Stomach (tissue), 9 donors: ENCODE measurements around the gene SSTR1. TPM values are rescaled to one million over a fixed set of nuclear protein-coding genes. Genes with fewer than 3 reads are reported as not detected.

ENCODE experiments used
- DNase-seq, 2 donors: peaks; one replicate each; pipeline versions ENCODE4 v3.0.0 to v3.0.0-alpha.2; 2013 to 2019
- H3K27ac ChIP-seq, 5 donors: fragments of 200-600 bp in 4 of 5; sonication (generic) in 4 of 5; one replicate each; pipeline ENCODE4 v1.5.1; 2013 to 2019; ENCODE audit warnings: mild to moderate bottlenecking in 1 of 5, moderate library complexity in 1 of 5
- H3K27me3 ChIP-seq, 3 donors: fragments of 200-600 bp; sonication (generic); one replicate each; pipeline ENCODE4 v1.5.1; 2017 to 2019; ENCODE audit warnings: mixed run types in 1 of 3
- H3K36me3 ChIP-seq, 4 donors: fragments of 200-600 bp; sonication (generic); 1 replicate in 3 of 4; 2 replicates in 1 of 4; pipeline ENCODE4 v1.5.1; 2016 to 2019
- H3K4me1 ChIP-seq, 4 donors: fragments of 200-600 bp; sonication (generic); one replicate each; pipeline ENCODE4 v1.5.1; 2016 to 2019
- H3K4me3 ChIP-seq, 4 donors: fragments of 200-600 bp; sonication (generic) in 3 of 4; one replicate each; pipeline ENCODE4 v1.5.1; 2016 to 2019; ENCODE audit warnings: mild to moderate bottlenecking in 1 of 4
- H3K9me3 ChIP-seq, 4 donors: fragments of 200-600 bp; sonication (generic); one replicate each; pipeline ENCODE4 v1.5.1; 2016 to 2019
- CTCF ChIP-seq, 7 experiments: fragments of 450-650 bp in 4 of 7; fragments of 200-600 bp in 3 of 7; sonication (generic) in 3 of 7; IDR thresholded peaks; one replicate each; pipeline ENCODE4 v1.5.1; 2016 to 2019; ENCODE audit warnings: antibody characterized with exemption in 7 of 7, control low read depth in 2 of 7, mild to moderate bottlenecking in 1 of 7
- EP300 ChIP-seq: sonication (generic); formaldehyde crosslinking; IDR thresholded peaks from one replicate; pipeline ENCODE4 v1.6.1; 2017; ENCODE audit warnings: antibody characterized with exemption
- POLR2A ChIP-seq, 4 donors: fragments of 450-650 bp; IDR thresholded peaks; one replicate each; pipeline ENCODE4 v1.6.1; 2016; ENCODE audit warnings: antibody characterized with exemption in 4 of 4, control low read depth in 2 of 4, mild to moderate bottlenecking in 1 of 4, moderate library complexity in 1 of 4
- POLR2AphosphoS5 ChIP-seq, 3 donors: sonication (generic); formaldehyde crosslinking; IDR thresholded peaks; one replicate each; pipeline ENCODE4 v1.6.1; 2016; ENCODE audit warnings: antibody characterized with exemption in 3 of 3
- WGBS, 5 donors: extraction: QIAGEN DNeasy Blood & Tissue Kit in 3 of 5; methylation state at CpG; one replicate each; pipeline versions ENCODE4 v1.1.5 to v1.1.7; 2013 to 2018; 5-methylcytosine and 5-hydroxymethylcytosine counted together
- intact Hi-C: fragments of 100-400 bp; cut with DNase I; formaldehyde crosslinking; loops from one replicate; pipeline ENCODE4 v1.15.1; 2023; ENCODE audit warnings: low total_unique reads
- polyA plus RNA-seq, 3 donors: library from polyadenylated mRNA; stranded (reverse); fragments of 200-250 nt; gene quantifications; one replicate each; pipeline ENCODE4 v1.2.3, GENCODE V29; 2013
- total RNA-seq, 5 donors: library from RNA; depleted of rRNA; stranded (reverse); fragments of >200 nt; gene quantifications; one replicate each; pipeline versions ENCODE4 v1.1.0 to v1.2.3, GENCODE V29; 2014 to 2016
- donor health status: healthy with polysubstance abuse.
- donor health status: Bipolar disorder and iron deficiency.
- donor health status: healthy.

Gene SSTR1
- total and polyA plus RNA-seq, 8 donors: 1.1 to 26.1 (median 12.7) TPM

DNA sequence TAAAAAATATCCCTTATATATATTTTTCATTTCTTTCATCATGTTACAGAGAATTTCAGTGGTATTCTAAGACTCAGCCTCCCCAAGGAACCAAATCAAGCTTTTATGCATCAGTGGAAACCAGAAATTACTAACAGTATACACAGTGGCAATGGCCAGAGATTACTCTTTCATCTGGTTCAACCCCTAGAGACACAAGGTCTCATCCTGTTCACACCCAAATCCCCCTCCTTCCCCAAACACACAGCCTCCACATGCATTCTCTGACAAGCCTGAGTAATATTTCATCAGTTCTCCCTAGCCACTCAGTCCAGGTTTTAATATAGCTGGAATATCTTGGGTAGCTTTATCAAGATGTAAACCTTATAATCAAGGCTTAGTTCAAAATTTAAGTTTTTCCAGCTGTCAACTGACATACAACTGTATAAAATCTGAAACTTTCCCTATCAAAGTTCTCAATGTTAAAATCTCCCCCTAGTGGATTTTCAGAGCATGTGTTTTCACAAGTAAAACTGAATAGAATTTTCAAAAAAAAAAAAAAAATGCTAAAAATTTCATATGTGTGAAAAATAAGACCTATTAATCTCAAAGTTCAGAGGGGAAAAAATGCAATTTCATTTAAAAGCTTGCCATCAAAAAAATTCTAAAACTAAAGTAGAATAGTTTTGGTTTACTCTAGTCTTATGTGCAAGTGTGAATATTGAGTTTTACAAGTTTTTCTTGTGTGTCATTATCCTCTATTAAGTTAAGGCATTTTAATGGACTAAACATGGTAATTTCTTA is 10.5 kb upstream of the SSTR1 start:
- no peaks in the 10 kb centered on the region for H3K27me3 ChIP-seq
- intact Hi-C loops: no loop called here
- H3K4me3 ChIP-seq: no peak overlapping the region
- no peaks in the 10 kb centered on the region for H3K36me3 ChIP-seq
- no peaks in the 10 kb centered on the region for H3K4me1 ChIP-seq
- H3K27ac ChIP-seq: no peak overlapping the region
- no peak for DNase-seq
- TF ChIP-seq CTCF (IDR thresholded peaks at IDR 0.05) (peak in 4 of 7 experiments; percentile 31 to 63 (median 51)), POLR2AphosphoS5 (IDR thresholded peaks at IDR 0.05) (no peak)
- H3K9me3 ChIP-seq: no peaks in the 10 kb centered on the region

- Histone ChIP-seq H3K27ac (no peak overlapping the region), H3K27me3 (no peaks in the 10 kb centered on the region), H3K4me3 (no peak overlapping the region), H3K36me3 (no peaks in the 10 kb centered on the region), H3K9me3 (no peaks in the 10 kb centered on the region), H3K4me1 (no peaks in the 10 kb centered on the region)
- TF ChIP-seq POLR2A (IDR thresholded peaks at IDR 0.05) (no peak), CTCF (IDR thresholded peaks at IDR 0.05) (no peak), EP300 (no peak), POLR2AphosphoS5 (IDR thresholded peaks at IDR 0.05) (no peak)
- 90 to 98% (median 94%) methylated on average over 2 of the region's 2 CpGs for WGBS, 5 donors
- intact Hi-C loops: no loop called here
- no peak for DNase-seq
These were observed 9.8 kb upstream of the SSTR1 start for GRCh38 chr14:38197784-38198335.

GRCh38 chr14:38198425-38198824 is 9.3 kb upstream of the SSTR1 start:
- TF ChIP-seq POLR2A (IDR thresholded peaks at IDR 0.05): no peak
- no peak for TF ChIP-seq POLR2AphosphoS5 (IDR thresholded peaks at IDR 0.05)
- TF ChIP-seq CTCF (IDR thresholded peaks at IDR 0.05): no peak
- no peak for TF ChIP-seq EP300
- Histone ChIP-seq H3K9me3 (no peaks in the 10 kb centered on the region), H3K27ac (no peak overlapping the region), H3K4me1 (no peaks in the 10 kb centered on the region), H3K36me3 (no peaks in the 10 kb centered on the region), H3K27me3 (no peaks in the 10 kb centered on the region), H3K4me3 (no peak overlapping the region)
- WGBS, 5 donors: 65 to 73% (median 68%) methylated on average over 4 of the region's 4 CpGs
- DNase-seq: no peak
- intact Hi-C loops: no loop called here

DNA sequence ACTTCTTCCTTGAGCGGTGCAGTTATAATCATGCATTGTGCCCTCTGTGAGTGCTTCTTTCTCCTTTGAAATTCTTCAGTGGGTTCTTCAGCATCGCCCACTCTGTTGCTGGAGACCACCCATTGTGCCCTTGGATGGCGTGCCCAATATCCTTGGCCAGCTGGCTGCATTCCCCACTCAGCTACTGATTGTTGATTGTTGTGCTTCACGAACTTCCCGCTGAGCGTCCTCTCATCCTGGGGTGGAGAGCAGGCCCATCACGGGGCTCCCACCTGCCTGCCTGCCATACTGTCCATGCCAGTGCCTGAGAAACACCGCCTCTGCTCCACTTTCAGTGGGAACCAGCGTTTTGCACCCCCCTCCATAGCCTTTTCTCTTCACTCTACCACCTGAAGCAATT is 8.6 kb upstream of the SSTR1 start:
- no peak for DNase-seq
- H3K36me3 ChIP-seq: no peaks in the 10 kb centered on the region
- no peak for TF ChIP-seq CTCF (IDR thresholded peaks at IDR 0.05)
- H3K9me3 ChIP-seq: no peaks in the 10 kb centered on the region
- H3K4me1 ChIP-seq: no peaks in the 10 kb centered on the region
- H3K27me3 ChIP-seq: no peaks in the 10 kb centered on the region
- H3K27ac ChIP-seq: peak overlapping the region in 1 of 5 donors; percentile 33
- WGBS, 5 donors: 84 to 91% (median 85%) methylated on average over 9 of the region's 9 CpGs
- intact Hi-C loops: no loop called here
- H3K4me3 ChIP-seq: no peak overlapping the region
